Endodermal cell (in vitro differentiated cells): ENCODE measurements around the gene TBX20. TPM values are rescaled to one million over a fixed set of nuclear protein-coding genes. Genes with fewer than 3 reads are reported as not detected.

Source experiments
- DNase-seq: peaks from one replicate; pipeline ENCODE4 v3.0.0-alpha.2; 2017
- H3K27ac ChIP-seq: 2 replicates; pipeline ENCODE4 v1.5.1; 2013; ENCODE audit warnings: mild to moderate bottlenecking, low read depth, low read length, moderate library complexity
- H3K27me3 ChIP-seq: 2 replicates; pipeline ENCODE4 v1.6.1; 2013; ENCODE audit warnings: mild to moderate bottlenecking, low read length, moderate library complexity; ENCODE audit not compliant: insufficient read depth, control insufficient read depth, poor library complexity, severe bottlenecking
- H3K36me3 ChIP-seq: 2 replicates; pipeline ENCODE4 v1.7.0; 2013; ENCODE audit warnings: mild to moderate bottlenecking, low read length, moderate library complexity; ENCODE audit not compliant: control insufficient read depth, insufficient read depth
- H3K4me1 ChIP-seq: one replicate; pipeline ENCODE4 v1.7.0; 2013; ENCODE audit warnings: low read length; ENCODE audit not compliant: control insufficient read depth, insufficient read depth
- H3K4me3 ChIP-seq: 2 replicates; pipeline ENCODE4 v1.5.1; 2013; ENCODE audit warnings: mild to moderate bottlenecking, low read length, moderate library complexity
- H3K9ac ChIP-seq: 2 replicates; pipeline ENCODE4 v1.6.1; 2013; ENCODE audit warnings: mild to moderate bottlenecking, low read length, moderate library complexity; ENCODE audit not compliant: poor library complexity, severe bottlenecking; ENCODE audit errors: extremely low read depth
- H3K9me3 ChIP-seq: 2 replicates; pipeline ENCODE4 v1.6.1; 2013; ENCODE audit warnings: mild to moderate bottlenecking, low read length, moderate library complexity; ENCODE audit not compliant: control insufficient read depth
- H3K27ac Mint-ChIP-seq: 2 replicates; pipeline ENCODE4 v1.8.0; 2020; ENCODE audit warnings: mixed read lengths
- H3K27me3 Mint-ChIP-seq: 2 replicates; pipeline ENCODE4 v1.8.0; 2021; ENCODE audit warnings: mild to moderate bottlenecking, mixed read lengths; ENCODE audit not compliant: insufficient read depth
- H3K36me3 Mint-ChIP-seq: 2 replicates; pipeline ENCODE4 v1.8.0; 2020; ENCODE audit warnings: low read depth, mixed read lengths
- H3K4me1 Mint-ChIP-seq: 2 replicates; pipeline ENCODE4 v1.8.0; 2020; ENCODE audit warnings: mixed read lengths
- H3K4me3 Mint-ChIP-seq: 2 replicates; pipeline ENCODE4 v1.8.0; 2020; ENCODE audit warnings: mild to moderate bottlenecking, moderate library complexity, mixed read lengths
- H3K9me3 Mint-ChIP-seq: 2 replicates; pipeline ENCODE4 v1.8.0; 2020; ENCODE audit warnings: mild to moderate bottlenecking, mixed read lengths
- CTCF ChIP-seq: fragments of 200-600 bp; sonication (generic); conservative IDR thresholded peaks from 2 replicates; pipeline ENCODE4 v1.5.0; 2021; ENCODE audit warnings: antibody characterized with exemption, mild to moderate bottlenecking
- WGBS, 2 experiments: methylation state at CpG; one replicate each; pipeline versions ENCODE4 v1.1.5 to v1.1.7; 2013; ENCODE audit warnings: missing lambda C conversion rate in 2 of 2, mixed read lengths in 1 of 2; ENCODE audit not compliant: insufficient coverage in 1 of 2, insufficient read length in 1 of 2; 5-methylcytosine and 5-hydroxymethylcytosine counted together
- total RNA-seq, 2 donors: library from RNA; stranded (reverse); fragmentation: NEBNext Ultra II Directional in 1 of 2; extraction: Animal tissue kit (Norgen Biotek cat#: 25700) in 1 of 2; gene quantifications; 2 replicates in 1 of 2; 3 replicates in 1 of 2; pipeline ENCODE4 v1.2.1, GENCODE V29; 2021

The TBX20 gene
- total RNA-seq, 2 donors from 2014 or later: 18.6 to 35.2 TPM

GRCh38 chr7:35277359-35277758 is 23.5 kb upstream of the TBX20 start:
- Histone ChIP-seq H3K36me3 (no peaks in the 10 kb centered on the region), H3K27ac (no peak overlapping the region), H3K9me3 (no peaks in the 10 kb centered on the region), H3K27me3 (no peaks in the 10 kb centered on the region), H3K4me1 (peaks cover 2% of the 10 kb centered on the region), H3K9ac (no peak overlapping the region), H3K4me3 (no peak overlapping the region)
- Mint-ChIP-seq H3K4me3 (no peak overlapping the region), H3K27ac (no peak overlapping the region), H3K9me3 (no peaks in the 10 kb centered on the region), H3K36me3 (no peaks in the 10 kb centered on the region), H3K27me3 (peaks cover 32% of the 10 kb centered on the region), H3K4me1 (peaks cover 21% of the 10 kb centered on the region)
- DNase-seq: no peak
- 100% methylated on average over 1 of the region's 1 CpG; no CpG with 5 or more reads in 1 of the 2 experiments for WGBS, 2 experiments
- TF ChIP-seq CTCF: no peak

- Mint-ChIP-seq H3K9me3 (no peaks in the 10 kb centered on the region), H3K27ac (no peak overlapping the region), H3K36me3 (no peaks in the 10 kb centered on the region), H3K4me3 (no peak overlapping the region), H3K4me1 (peaks cover 18% of the 10 kb centered on the region), H3K27me3 (peaks cover 32% of the 10 kb centered on the region)
- Histone ChIP-seq H3K27ac (no peak overlapping the region), H3K9ac (no peak overlapping the region), H3K27me3 (no peaks in the 10 kb centered on the region), H3K4me3 (no peak overlapping the region), H3K36me3 (no peaks in the 10 kb centered on the region), H3K9me3 (no peaks in the 10 kb centered on the region), H3K4me1 (peaks cover 11% of the 10 kb centered on the region)
- TF ChIP-seq CTCF: no peak
- 67 to 77% methylated on average over 1 of the region's 1 CpG for WGBS, 2 experiments
- no peak for DNase-seq
Observed at GRCh38 chr7:35272246-35272645, 18.3 kb upstream of the TBX20 start.

GRCh38 chr7:35268953-35269352 is 15.1 kb upstream of the TBX20 start:
- Mint-ChIP-seq H3K4me1 (peaks cover 35% of the 10 kb centered on the region), H3K4me3 (no peak overlapping the region), H3K36me3 (no peaks in the 10 kb centered on the region), H3K27ac (peak overlapping the region; percentile 1), H3K9me3 (no peaks in the 10 kb centered on the region), H3K27me3 (peaks cover 25% of the 10 kb centered on the region)
- no peaks in the 10 kb centered on the region for H3K27me3 ChIP-seq
- H3K27ac ChIP-seq: no peak overlapping the region
- peaks cover 22% of the 10 kb centered on the region for H3K4me1 ChIP-seq
- H3K4me3 ChIP-seq: no peak overlapping the region
- no peak for TF ChIP-seq CTCF
- no peaks in the 10 kb centered on the region for H3K9me3 ChIP-seq
- no peak overlapping the region for H3K9ac ChIP-seq
- no peaks in the 10 kb centered on the region for H3K36me3 ChIP-seq
- DNase-seq: no peak
- WGBS, 2 experiments: 87% methylated on average over 4 to 5 of the region's 5 CpGs
